Measurements from ENCODE around the gene NIN. TPM values are rescaled to one million over a fixed set of nuclear protein-coding genes. Genes with fewer than 3 reads are reported as not detected.

The NIN gene
- total RNA-seq, 1 donor from 2014 or later, result 156 TPM

- intact Hi-C loops (cut with micrococcal nuclease), result loop anchor here (1.0 to 10.0 kb wide), 9 partner anchors 7 to 1195 kb away; partner anchors contain the start of genes DMAC2L, DNAAF2 and L2HGDH
- H3K36me3 Mint-ChIP-seq (ENCODE audit: low read depth), result peaks cover 41% of the 10 kb centered on the region
- ATAC-seq (ENCODE audit: low read depth), result no peak
Observed at GRCh38 chr14:50829489-50830043, 1.4 kb downstream of the NIN start.

DNA sequence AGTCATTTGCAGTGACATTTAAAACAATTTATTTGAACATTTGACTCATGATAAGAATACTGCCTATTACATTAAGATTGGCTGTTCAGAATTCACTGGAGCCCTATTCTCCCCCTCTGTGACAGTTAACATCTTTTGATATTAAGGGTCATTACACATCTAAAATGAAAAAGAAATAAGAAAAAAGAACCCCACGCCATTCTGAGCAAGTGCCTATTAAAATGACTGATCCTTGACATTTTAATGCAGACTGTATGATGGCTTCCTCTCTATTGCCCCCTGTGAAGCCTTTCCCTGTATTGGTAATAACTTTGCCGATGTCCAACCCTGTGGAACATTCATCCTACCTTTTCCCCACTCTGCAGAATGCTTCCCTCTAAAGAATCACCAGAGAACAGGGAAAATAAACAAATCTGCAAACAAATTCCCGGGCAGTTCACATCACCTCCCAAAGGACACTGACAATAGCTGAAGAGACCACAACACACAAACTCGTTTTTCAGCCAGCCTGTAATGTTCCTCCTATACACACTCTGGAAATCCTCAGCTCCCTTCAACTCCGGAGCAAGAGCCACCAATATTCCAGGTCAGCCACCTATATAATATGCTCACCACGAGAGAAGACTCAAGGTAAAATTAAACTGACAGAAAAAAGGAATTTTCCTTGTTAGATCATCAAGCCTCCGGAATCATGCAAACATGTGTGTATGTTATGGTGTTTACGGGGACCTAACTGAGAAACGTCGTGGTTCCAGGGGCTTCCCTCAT lies 2.1 kb downstream of the NIN start:
- DNase-seq (no peak), ATAC-seq (ENCODE audit: low read depth) (no peak)
- ChIA-PET POLR2A (interaction anchor here (0.7 to 7.5 kb wide), 10 partner anchors 7 to 1235 kb away, joined by 3 to 143 read pairs (median 14); partner anchors contain the start of gene SAV1), CTCF (interaction anchor here (0.9 to 6.1 kb wide), 5 partner anchors 17 to 55 kb away, joined by 3 to 47 read pairs (median 21); no protein-coding TSS in a partner anchor)
- H3K27me3 Mint-ChIP-seq, result no peaks in the 10 kb centered on the region
- peaks cover 76% of the 10 kb centered on the region for H3K4me1 Mint-ChIP-seq
- H3K4me3 Mint-ChIP-seq, result peak overlapping the region; percentile 93
- intact Hi-C loops (cut with micrococcal nuclease), result loop anchor here (10.0 kb wide), 2 partner anchors 964 to 1194 kb away; partner anchors contain the start of gene DNAAF2
- peaks cover 41% of the 10 kb centered on the region for H3K36me3 Mint-ChIP-seq (ENCODE audit: low read depth)
- peak overlapping the region; percentile 93 for H3K27ac Mint-ChIP-seq
- TF ChIP-seq, protein P1, sequence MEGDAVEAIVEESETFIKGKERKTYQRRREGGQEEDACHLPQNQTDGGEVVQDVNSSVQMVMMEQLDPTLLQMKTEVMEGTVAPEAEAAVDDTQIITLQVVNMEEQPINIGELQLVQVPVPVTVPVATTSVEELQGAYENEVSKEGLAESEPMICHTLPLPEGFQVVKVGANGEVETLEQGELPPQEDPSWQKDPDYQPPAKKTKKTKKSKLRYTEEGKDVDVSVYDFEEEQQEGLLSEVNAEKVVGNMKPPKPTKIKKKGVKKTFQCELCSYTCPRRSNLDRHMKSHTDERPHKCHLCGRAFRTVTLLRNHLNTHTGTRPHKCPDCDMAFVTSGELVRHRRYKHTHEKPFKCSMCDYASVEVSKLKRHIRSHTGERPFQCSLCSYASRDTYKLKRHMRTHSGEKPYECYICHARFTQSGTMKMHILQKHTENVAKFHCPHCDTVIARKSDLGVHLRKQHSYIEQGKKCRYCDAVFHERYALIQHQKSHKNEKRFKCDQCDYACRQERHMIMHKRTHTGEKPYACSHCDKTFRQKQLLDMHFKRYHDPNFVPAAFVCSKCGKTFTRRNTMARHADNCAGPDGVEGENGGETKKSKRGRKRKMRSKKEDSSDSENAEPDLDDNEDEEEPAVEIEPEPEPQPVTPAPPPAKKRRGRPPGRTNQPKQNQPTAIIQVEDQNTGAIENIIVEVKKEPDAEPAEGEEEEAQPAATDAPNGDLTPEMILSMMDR (IDR thresholded peaks at IDR 0.05), result no peak
- no peaks in the 10 kb centered on the region for H3K9me3 Mint-ChIP-seq

More at GRCh38 chr14:50829489-50830043, 1.4 kb downstream of the NIN start:
- no peak for DNase-seq
- Mint-ChIP-seq H3K4me3 (peak overlapping the region; percentile 93), H3K4me1 (peaks cover 74% of the 10 kb centered on the region), H3K27ac (peak overlapping the region; percentile 93), H3K9me3 (no peaks in the 10 kb centered on the region), H3K27me3 (no peaks in the 10 kb centered on the region)
- ChIA-PET POLR2A (interaction anchor here (0.7 to 7.5 kb wide), 14 partner anchors 8 to 1235 kb away, joined by 3 to 143 read pairs (median 6); partner anchors contain the start of genes DMAC2L, L2HGDH and SAV1), CTCF (interaction anchor here (0.9 to 6.1 kb wide), 5 partner anchors 17 to 56 kb away, joined by 3 to 47 read pairs (median 21); no protein-coding TSS in a partner anchor)
- TF ChIP-seq, protein P1 (IDR thresholded peaks at IDR 0.05), result no peak

GRCh38 chr14:50826681-50827080 lies 4.3 kb downstream of the NIN start:
- peaks cover 85% of the 10 kb centered on the region for H3K4me1 Mint-ChIP-seq
- H3K4me3 Mint-ChIP-seq, result peak overlapping the region; percentile 32
- ATAC-seq (ENCODE audit: low read depth) (no peak), DNase-seq (no peak)
- TF ChIP-seq, protein P1 (IDR thresholded peaks at IDR 0.05), result no peak
- no peaks in the 10 kb centered on the region for H3K9me3 Mint-ChIP-seq
- peak overlapping the region; percentile 47 for H3K27ac Mint-ChIP-seq
- POLR2A ChIA-PET, result interaction anchor here (0.6 to 7.5 kb wide), 6 partner anchors 10 to 44 kb away, joined by 3 to 143 read pairs (median 5); no protein-coding TSS in a partner anchor
- H3K27me3 Mint-ChIP-seq, result no peaks in the 10 kb centered on the region
- CTCF ChIA-PET, result interaction anchor here (1.6 to 5.7 kb wide), 3 partner anchors 33 to 41 kb away, joined by 5 to 47 read pairs (median 19); no protein-coding TSS in a partner anchor
- peaks cover 42% of the 10 kb centered on the region for H3K36me3 Mint-ChIP-seq (ENCODE audit: low read depth)
- intact Hi-C loops (cut with micrococcal nuclease), result loop anchor here (10.0 kb wide), 2 partner anchors 962 to 1192 kb away; partner anchors contain the start of gene DNAAF2

GRCh38 chr14:50825307-50825706 lies 5.7 kb downstream of the NIN start:
- ChIA-PET POLR2A (no interaction called here), CTCF (interaction anchor here (3.8 kb wide), 1 partner anchor 35 kb away, joined by 19 read pairs; no protein-coding TSS in a partner anchor)
- peak overlapping the region; percentile 97 for H3K27ac Mint-ChIP-seq
- H3K4me1 Mint-ChIP-seq, result peaks cover 94% of the 10 kb centered on the region
- no peaks in the 10 kb centered on the region for H3K27me3 Mint-ChIP-seq
- H3K4me3 Mint-ChIP-seq, result no peak overlapping the region
- TF ChIP-seq, protein P1 (IDR thresholded peaks at IDR 0.05), result no peak
- H3K9me3 Mint-ChIP-seq, result no peaks in the 10 kb centered on the region
- intact Hi-C loops (cut with micrococcal nuclease), result loop anchor here (10.0 kb wide), 2 partner anchors 961 to 1191 kb away; partner anchors contain the start of gene DNAAF2
- no peak for DNase-seq
- ATAC-seq (ENCODE audit: low read depth), result no peak
- H3K36me3 Mint-ChIP-seq (ENCODE audit: low read depth), result peaks cover 49% of the 10 kb centered on the region

Measured in activated B cell treated with CpG ODN at 0.5 μM for 24 hours (primary cell).